ENCODE results near the gene RMI1.

DNA sequence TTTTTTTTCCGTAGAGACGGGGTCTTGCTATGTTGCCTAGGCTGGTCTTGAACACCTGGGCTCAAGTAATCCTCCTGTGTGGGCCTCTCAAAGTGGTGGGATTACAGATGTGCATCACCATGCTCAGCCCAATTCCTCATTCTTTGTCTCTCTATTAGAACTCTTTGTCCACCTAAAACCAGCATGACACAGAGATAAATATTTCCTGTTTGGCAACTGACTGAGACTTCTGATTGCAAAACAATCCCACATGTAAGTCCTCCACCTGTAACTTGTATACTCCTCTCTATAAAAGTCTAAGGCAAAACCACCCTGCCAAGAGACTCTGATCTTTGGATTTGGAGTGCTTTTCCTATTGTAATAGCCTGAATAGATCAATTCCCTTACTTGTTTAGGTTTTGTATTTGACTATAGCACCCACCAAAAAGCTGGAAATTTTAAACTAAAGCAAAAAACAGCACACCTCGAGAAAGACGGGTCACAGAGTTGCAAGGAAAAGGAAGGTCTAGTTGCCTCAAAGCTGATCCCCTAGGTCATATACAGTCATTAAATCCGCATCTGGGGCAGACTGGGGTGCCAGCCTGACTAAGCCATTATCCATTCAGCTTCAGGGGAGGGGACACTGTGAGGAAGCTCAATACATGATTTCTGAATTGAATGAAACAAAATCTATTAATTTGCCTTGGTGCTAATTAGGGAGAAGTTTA is 45.9 kb upstream of the RMI1 start:
- TF ChIP-seq, protein P1, sequence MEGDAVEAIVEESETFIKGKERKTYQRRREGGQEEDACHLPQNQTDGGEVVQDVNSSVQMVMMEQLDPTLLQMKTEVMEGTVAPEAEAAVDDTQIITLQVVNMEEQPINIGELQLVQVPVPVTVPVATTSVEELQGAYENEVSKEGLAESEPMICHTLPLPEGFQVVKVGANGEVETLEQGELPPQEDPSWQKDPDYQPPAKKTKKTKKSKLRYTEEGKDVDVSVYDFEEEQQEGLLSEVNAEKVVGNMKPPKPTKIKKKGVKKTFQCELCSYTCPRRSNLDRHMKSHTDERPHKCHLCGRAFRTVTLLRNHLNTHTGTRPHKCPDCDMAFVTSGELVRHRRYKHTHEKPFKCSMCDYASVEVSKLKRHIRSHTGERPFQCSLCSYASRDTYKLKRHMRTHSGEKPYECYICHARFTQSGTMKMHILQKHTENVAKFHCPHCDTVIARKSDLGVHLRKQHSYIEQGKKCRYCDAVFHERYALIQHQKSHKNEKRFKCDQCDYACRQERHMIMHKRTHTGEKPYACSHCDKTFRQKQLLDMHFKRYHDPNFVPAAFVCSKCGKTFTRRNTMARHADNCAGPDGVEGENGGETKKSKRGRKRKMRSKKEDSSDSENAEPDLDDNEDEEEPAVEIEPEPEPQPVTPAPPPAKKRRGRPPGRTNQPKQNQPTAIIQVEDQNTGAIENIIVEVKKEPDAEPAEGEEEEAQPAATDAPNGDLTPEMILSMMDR (IDR thresholded peaks at IDR 0.05; ENCODE audit: low read depth, low read length), result no peak
- TF ChIP-seq POLR2A (IDR thresholded peaks at IDR 0.05; ENCODE audit: extremely low read depth, insufficient read length), result no peak
- TF ChIP-seq, protein P2, sequence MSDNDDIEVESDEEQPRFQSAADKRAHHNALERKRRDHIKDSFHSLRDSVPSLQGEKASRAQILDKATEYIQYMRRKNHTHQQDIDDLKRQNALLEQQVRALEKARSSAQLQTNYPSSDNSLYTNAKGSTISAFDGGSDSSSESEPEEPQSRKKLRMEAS (IDR thresholded peaks at IDR 0.05; ENCODE audit: low read depth, low read length), result peak; percentile 50

Data from NB4 (cell line).